GM19239 (cell line): ENCODE results near the gene BZW1.

Source experiments
- DNase-seq: peaks from one replicate; pipeline ENCODE4 v3.0.0; 2011; ENCODE audit warnings: low spot score; ENCODE audit not compliant: insufficient read length
- FAIRE-seq: peaks from 2 replicates; lab custom pipeline; 2011; peaks lifted over from hg19 to GRCh38; lab: Jason Lieb, UNC

BZW1 gene

DNA sequence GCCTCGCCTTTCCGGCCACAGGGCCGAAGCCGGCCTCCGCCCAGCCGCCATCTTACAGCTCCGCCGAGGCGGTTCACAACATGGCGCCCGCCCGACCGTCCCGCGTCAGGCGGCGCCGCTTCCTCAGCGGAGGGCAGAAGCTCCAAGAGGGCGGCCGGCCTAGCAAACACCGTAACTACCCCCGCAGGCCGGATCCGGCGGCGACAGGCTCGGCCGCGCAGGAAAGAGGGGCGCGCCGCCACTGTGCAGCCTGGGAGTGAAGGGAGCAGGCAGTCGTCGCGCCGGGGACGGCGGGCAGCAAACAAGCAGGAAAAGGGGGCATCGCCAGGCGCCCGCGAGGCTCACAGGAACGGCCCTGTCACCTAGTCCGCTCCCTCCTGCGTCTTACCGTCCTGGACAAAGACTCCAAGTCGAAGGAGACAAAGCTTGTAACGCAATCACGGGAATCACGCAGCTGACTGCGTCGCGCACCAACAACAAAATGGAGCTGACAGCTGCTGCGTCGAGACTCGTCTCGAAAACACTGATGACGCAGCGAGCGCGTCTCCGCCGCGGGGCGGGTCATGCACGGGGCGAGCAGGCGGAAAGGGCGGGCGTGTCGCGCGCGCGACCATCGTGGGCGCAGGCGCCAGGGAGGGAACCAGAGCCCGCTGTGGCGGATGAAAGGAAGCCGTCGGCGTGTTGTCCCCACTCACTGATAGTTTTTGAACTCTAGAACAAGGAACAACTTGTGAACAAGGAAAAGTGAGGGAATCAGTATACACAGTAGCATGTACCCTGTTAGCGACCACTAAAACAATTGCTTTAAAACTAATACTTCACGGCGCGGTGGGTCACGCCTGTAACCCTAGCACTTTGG is 52.7 kb downstream of the BZW1 start, which contains the start of gene CLK1:
CLK1 (minus strand) TSS at position 483 of the 859 bp plus-strand sequence. CDS start 2,796 bp downstream, outside the sequence.
- DNase-seq (peak; percentile 81), FAIRE-seq (peak; percentile 95)

DNA sequence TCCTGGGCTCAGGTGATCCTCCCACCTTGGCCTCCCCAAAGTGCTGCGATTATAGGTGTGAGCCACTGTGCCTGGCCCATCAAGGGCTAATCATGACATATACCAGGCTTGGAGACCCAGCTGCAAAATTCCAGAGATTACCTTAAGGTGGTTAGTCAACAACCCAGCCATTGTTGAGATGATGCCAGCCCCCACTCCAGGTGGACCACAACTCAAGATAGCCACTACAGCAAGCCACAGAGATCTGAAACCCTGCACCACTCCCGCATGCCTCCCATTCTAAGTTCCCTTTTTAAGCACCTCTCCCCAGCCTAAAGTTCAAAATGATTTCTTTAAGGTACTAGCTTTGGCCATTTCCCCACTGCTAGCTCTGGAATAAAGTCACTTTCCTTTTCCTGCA is 57.3 kb downstream of the BZW1 start:
- DNase-seq (no peak), FAIRE-seq (no peak)

DNA sequence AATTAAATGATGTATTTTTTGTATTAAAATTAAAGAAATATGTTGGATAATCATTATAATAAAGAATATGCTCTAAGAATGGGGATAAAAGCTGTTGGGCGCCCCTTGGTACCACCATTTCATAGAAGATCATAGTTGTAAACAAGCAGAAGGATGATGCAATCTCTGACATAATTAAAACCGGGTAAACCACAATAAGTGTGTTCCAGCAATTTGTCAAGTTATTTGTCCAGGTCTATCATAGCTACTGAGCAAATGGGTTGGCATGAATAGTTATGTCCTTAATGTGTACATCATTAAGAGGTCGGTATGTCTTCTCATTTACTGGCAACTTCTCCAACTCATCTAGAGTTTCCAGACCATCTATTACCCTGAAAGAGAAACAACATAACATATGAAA is 59.4 kb downstream of the BZW1 start:
- DNase-seq (no peak), FAIRE-seq (no peak)

GRCh38 chr2:200873560-200873959 is 61.9 kb downstream of the BZW1 start:
- FAIRE-seq: no peak
- DNase-seq: no peak
